GM12892 (cell line): ENCODE measurements around the gene MGAT4B.

Experiments
- POLR2A ChIP-seq: IDR thresholded peaks from 2 replicates; pipeline ENCODE4 v1.6.1; 2011; ENCODE audit warnings: low read depth, low read length, control low read depth
- POLR2AphosphoS5 ChIP-seq: IDR thresholded peaks from 2 replicates; pipeline ENCODE4 v1.6.1; 2011; ENCODE audit warnings: low read depth, low read length, control low read depth
- TAF1 ChIP-seq: IDR thresholded peaks from 2 replicates; pipeline ENCODE4 v1.6.1; 2011; ENCODE audit warnings: low read depth, mild to moderate bottlenecking, control low read depth, low read length, borderline replicate concordance

- TF ChIP-seq POLR2AphosphoS5: no peak
- TF ChIP-seq POLR2A: no peak
- TF ChIP-seq TAF1: no peak
Observed at GRCh38 chr5:179766726-179767455, 39.8 kb downstream of the MGAT4B start.
